Activated naive CD4-positive, alpha-beta T cell treated with anti-CD3 and anti-CD28 coated beads, Interleukin-2, amount 10 ng/mL, durations not matched to agents 7 days and 5 days (primary cell): ENCODE measurements around the gene MKX.
"Not testable (repeated sequence)": the region's sequence is repeated elsewhere in the genome, so short reads cannot be mapped to it uniquely, and the experiment has no call there.

Experiments
- CTCF ChIA-PET: fragments of 350-600 bp; sonication (Branson Sonifier 250); formaldehyde crosslinking; loops from one replicate; lab custom pipeline; 2021; ENCODE audit warnings: antibody characterized with exemption; lab: Charles Lee
- DNase-seq: peaks from one replicate; pipeline ENCODE4 v3.0.0-alpha.2; 2020
- H3K27ac Mint-ChIP-seq: one replicate; pipeline ENCODE4 v1.8.0; 2021; ENCODE audit warnings: mild to moderate bottlenecking, moderate library complexity, mixed read lengths
- H3K27me3 Mint-ChIP-seq: one replicate; pipeline ENCODE4 v1.8.0; 2021; ENCODE audit warnings: mild to moderate bottlenecking, mixed read lengths
- H3K36me3 Mint-ChIP-seq: one replicate; pipeline ENCODE4 v1.8.0; 2021; ENCODE audit warnings: mixed read lengths
- H3K4me1 Mint-ChIP-seq: one replicate; pipeline ENCODE4 v1.8.0; 2021; ENCODE audit warnings: mixed read lengths
- H3K4me3 Mint-ChIP-seq: one replicate; pipeline ENCODE4 v1.8.0; 2021; ENCODE audit warnings: mild to moderate bottlenecking, moderate library complexity, mixed read lengths
- H3K9me3 Mint-ChIP-seq: one replicate; pipeline ENCODE4 v1.8.0; 2021; ENCODE audit warnings: mixed read lengths

MKX gene

DNA sequence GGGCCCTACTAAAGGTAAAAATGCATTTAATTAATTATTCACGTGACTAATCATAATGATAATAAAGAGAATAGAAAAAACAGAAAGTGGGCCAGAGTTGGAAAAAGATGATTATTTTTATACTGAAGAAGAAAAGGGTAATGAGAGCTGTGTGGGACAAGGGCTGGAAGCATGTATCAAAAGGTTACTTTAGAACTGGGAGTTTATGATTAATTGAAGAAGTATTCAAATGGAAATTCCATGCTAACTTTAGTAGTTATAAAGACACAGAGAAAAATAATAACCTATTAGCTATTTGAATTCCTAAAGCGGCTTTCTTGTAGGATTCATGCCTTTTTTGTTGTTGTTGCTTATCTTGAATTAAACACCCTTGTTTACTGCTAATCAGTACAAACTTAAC is 49.9 kb downstream of the MKX start:
- CTCF ChIA-PET = interaction anchor here (0.7 kb wide), 1 partner anchor 250 kb away, joined by 4 read pairs; no protein-coding TSS in a partner anchor
- H3K9me3 Mint-ChIP-seq = no peaks in the 10 kb centered on the region
- no peak for DNase-seq
- H3K4me1 Mint-ChIP-seq = no peaks in the 10 kb centered on the region
- peaks cover 9% of the 10 kb centered on the region for H3K27me3 Mint-ChIP-seq
- no peak overlapping the region for H3K27ac Mint-ChIP-seq
- no peak overlapping the region for H3K4me3 Mint-ChIP-seq
- no peaks in the 10 kb centered on the region for H3K36me3 Mint-ChIP-seq

DNA sequence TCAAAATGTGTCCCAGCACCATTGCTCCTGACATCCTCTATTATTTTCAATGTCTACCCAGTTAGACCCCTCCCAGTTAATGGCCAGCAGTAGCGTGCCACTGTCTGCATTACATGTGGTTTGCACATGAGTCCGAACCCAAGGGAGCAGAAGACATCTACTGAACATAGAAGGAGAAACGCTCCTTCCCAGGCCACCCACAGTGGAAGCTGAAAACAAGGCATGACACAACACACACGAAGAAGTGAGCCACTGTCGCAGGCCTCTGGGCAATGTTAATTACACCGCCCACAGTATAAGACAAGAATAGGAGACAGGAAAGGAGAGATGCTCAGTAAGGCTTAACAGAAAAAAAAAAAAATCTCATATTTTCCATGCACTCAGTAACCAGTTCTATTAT is 50.5 kb downstream of the MKX start:
- Mint-ChIP-seq H3K36me3 (no peaks in the 10 kb centered on the region), H3K27ac (no peak overlapping the region), H3K27me3 (peaks cover 9% of the 10 kb centered on the region), H3K9me3 (no peaks in the 10 kb centered on the region), H3K4me1 (no peaks in the 10 kb centered on the region), H3K4me3 (no peak overlapping the region)
- DNase-seq = no peak
- CTCF ChIA-PET = interaction anchor here (0.7 kb wide), 1 partner anchor 250 kb away, joined by 4 read pairs; no protein-coding TSS in a partner anchor

DNA sequence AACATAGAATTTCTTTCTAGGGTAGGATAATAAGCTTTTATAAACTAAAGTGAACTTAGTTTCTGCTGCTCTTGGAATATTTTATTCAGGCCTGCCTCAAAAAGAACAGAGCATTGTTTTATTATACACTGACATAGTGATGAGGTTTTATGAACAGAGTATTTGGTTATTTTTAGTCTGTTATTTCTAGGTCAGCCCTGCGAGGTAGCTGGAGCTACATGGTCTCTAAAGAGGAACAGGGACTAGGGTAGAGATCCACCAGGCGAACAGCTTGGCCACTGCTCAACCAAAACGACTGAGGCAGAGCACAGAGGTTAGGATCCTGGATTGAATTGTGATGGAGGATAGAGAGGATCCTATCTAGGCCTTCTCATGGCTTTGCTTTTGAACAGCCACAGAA is 53.0 kb downstream of the MKX start:
- Mint-ChIP-seq H3K27ac (no peak overlapping the region), H3K4me1 (no peaks in the 10 kb centered on the region), H3K4me3 (no peak overlapping the region), H3K36me3 (no peaks in the 10 kb centered on the region), H3K9me3 (no peaks in the 10 kb centered on the region), H3K27me3 (peaks cover 5% of the 10 kb centered on the region)
- DNase-seq = no peak
- CTCF ChIA-PET = interaction anchor here (0.8 kb wide), 1 partner anchor 549 kb away, joined by 3 read pairs; no protein-coding TSS in a partner anchor

DNA sequence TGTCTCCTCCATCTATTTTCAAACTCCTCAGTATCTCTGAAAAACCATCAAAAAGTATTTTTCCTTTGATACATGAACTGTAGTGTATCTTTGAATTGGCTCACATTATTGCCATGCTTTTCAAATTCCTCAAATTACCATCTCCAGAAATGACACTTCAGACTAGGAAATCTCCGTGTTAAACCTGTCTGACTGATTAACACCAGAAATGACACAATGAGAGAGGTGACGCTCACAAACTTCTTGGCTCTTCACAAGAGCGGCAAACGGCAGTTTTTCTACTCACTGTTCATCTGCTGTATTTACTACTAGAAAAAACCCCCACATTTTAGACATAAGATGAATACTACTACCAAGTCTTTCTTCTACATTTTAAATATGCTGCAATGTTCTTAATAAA is 56.6 kb downstream of the MKX start:
- CTCF ChIA-PET = no interaction called here
- H3K4me1 Mint-ChIP-seq = no peaks in the 10 kb centered on the region

DNA sequence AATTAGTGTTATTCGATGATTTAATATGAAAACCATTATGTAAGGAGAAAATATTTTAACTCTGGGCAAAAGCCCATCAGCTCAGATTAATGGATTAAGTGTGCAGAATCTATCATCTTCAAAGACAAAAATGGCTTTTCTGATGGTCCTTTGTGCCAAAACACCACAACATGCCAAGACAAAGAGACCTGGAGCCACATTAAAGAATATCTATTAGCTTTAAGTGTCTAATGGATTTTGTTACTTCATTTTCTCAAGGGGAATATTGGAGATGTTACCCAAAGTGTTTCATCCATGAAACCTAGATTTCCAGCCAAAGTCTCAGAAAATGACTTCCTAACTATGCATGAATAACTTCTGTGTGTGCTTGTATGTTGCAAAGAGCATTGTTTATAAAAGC is 57.3 kb downstream of the MKX start:
- H3K9me3 Mint-ChIP-seq = no peaks in the 10 kb centered on the region
- CTCF ChIA-PET = no interaction called here
- H3K4me3 Mint-ChIP-seq = no peak overlapping the region

More for the DNA sequence above, 56.6 kb downstream of the MKX start:
- no peak overlapping the region for H3K4me3 Mint-ChIP-seq
- no peaks in the 10 kb centered on the region for H3K36me3 Mint-ChIP-seq
- H3K9me3 Mint-ChIP-seq = no peaks in the 10 kb centered on the region
- H3K27ac Mint-ChIP-seq = no peak overlapping the region
- peaks cover 13% of the 10 kb centered on the region for H3K27me3 Mint-ChIP-seq
- DNase-seq = no peak

DNA sequence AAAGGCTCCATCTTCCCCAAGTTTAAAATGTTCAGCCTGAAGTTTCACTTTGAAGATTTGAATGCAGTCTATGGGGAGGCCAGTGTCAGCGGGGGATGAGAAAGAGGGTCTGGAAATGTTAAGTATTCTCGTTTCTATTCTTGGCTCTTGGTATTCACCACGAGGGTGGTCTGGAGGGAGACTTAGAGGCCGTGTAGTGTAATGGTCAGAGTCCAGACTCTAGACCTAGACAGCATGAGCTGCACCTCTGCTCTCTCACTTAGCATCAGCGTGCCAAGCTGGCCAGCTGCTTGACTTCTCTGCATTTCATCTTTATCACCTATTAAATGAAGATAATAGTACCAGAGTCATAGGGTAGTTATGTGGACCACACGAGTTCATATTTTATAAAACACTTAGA is 57.9 kb downstream of the MKX start:
- no peak overlapping the region for H3K27ac Mint-ChIP-seq
- CTCF ChIA-PET = no interaction called here
- no peaks in the 10 kb centered on the region for H3K36me3 Mint-ChIP-seq
- peaks cover 13% of the 10 kb centered on the region for H3K27me3 Mint-ChIP-seq
- no peak overlapping the region for H3K4me3 Mint-ChIP-seq
- H3K4me1 Mint-ChIP-seq = no peaks in the 10 kb centered on the region
- DNase-seq = no peak
- H3K9me3 Mint-ChIP-seq = no peaks in the 10 kb centered on the region

More for the DNA sequence above, 57.3 kb downstream of the MKX start:
- no peaks in the 10 kb centered on the region for H3K4me1 Mint-ChIP-seq
- no peak for DNase-seq
- no peaks in the 10 kb centered on the region for H3K36me3 Mint-ChIP-seq
- H3K27ac Mint-ChIP-seq = no peak overlapping the region
- peaks cover 13% of the 10 kb centered on the region for H3K27me3 Mint-ChIP-seq

DNA sequence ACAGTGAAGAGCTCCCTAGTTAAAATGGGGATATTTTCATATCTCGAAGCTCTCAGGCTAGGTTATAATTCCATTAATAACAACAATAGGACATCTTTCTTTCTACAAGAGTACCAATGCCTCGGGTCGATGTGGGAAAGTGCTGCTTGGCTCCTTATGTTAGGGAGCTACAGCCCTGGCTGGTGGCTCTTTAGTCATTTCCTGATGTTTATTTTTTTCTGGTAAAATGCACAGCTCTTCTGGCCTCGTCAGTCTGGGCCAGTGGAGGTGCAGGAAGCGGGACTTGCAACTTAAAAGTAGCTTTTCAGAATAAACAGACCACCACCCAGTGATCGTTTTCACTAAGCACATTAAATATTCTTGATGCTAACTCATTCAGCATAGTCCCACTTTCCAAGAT is 58.3 kb downstream of the MKX start:
- CTCF ChIA-PET = no interaction called here
- Mint-ChIP-seq H3K4me1 (no peaks in the 10 kb centered on the region), H3K9me3 (no peaks in the 10 kb centered on the region), H3K36me3 (no peaks in the 10 kb centered on the region), H3K4me3 (no peak overlapping the region), H3K27me3 (peaks cover 13% of the 10 kb centered on the region), H3K27ac (no peak overlapping the region)
- no peak for DNase-seq

DNA sequence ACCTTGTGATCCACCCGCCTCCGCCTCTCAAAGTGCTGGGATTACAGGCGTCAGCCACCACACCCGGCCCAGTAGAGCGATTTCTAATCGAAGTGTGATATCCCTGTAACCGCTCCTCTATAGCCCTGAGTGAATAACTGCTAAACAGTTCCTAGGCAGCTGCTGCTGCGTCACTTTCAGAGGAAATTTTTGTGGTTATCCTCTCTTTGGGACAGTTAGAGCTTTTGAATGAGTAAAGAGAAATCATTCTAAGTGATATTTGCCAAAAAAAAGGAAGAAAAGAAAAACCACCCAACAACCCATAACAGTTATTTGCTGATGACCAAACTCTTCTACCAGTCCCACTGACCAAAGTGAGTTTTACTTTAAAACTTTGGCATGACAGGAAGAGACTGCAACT is 59.9 kb downstream of the MKX start:
- no peak for DNase-seq
- H3K9me3 Mint-ChIP-seq = no peaks in the 10 kb centered on the region
- no peaks in the 10 kb centered on the region for H3K36me3 Mint-ChIP-seq
- peaks cover 13% of the 10 kb centered on the region for H3K27me3 Mint-ChIP-seq
- H3K4me3 Mint-ChIP-seq = no peak overlapping the region
- CTCF ChIA-PET = interaction anchor here (0.7 kb wide), 2 partner anchors 11 to 1849 kb away, joined by 3 read pairs; no protein-coding TSS in a partner anchor
- no peak overlapping the region for H3K27ac Mint-ChIP-seq
- no peaks in the 10 kb centered on the region for H3K4me1 Mint-ChIP-seq

DNA sequence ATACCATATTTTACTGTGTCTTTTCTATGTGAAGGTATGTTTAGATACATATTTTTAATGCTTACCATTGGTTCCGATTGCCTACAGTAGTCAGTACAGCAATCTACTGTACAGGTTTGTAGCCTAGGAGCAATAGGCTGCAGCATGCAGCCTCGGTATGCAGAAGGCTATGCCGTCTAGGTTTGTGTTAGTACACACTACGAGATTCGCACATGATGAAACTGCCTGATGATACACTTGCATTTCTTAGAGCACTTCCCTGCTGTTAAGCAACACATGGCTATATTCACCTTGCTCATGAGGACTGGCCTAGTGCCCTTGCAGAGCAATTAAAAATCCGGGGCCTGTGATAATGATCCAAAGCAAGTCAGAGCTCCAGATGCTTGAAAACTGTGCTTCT is 62.4 kb downstream of the MKX start:
- H3K27me3 Mint-ChIP-seq = peaks cover 9% of the 10 kb centered on the region
- no peak for DNase-seq
- CTCF ChIA-PET = no interaction called here

DNA sequence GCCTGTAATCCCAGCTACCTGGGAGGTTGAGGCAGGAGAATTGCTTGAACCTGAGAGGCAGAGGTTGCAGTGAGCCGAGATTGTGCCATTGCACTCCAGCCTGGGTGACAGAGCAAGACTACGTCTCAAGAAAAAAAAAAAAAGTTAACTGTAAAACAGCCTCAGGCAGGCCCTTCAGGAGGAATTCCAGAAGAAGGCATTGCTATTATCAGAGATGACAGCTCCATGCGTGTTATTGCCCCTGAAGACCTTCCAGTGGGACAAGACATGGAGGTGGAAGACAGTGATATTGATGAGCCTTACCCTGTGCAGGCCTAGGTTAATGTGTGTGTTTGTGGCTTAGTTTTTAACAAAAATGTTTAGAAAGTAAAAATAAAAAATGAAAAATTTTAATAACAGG is 63.8 kb downstream of the MKX start:
- DNase-seq, H3K4me3 Mint-ChIP-seq, H3K27me3 Mint-ChIP-seq, CTCF ChIA-PET, H3K4me1 Mint-ChIP-seq, H3K36me3 Mint-ChIP-seq, H3K27ac Mint-ChIP-seq, H3K9me3 Mint-ChIP-seq: not testable (repeated sequence)

More for the DNA sequence above, 62.4 kb downstream of the MKX start:
- Mint-ChIP-seq H3K36me3 (no peaks in the 10 kb centered on the region), H3K9me3 (no peaks in the 10 kb centered on the region), H3K27ac (no peak overlapping the region), H3K4me1 (no peaks in the 10 kb centered on the region), H3K4me3 (no peak overlapping the region)

DNA sequence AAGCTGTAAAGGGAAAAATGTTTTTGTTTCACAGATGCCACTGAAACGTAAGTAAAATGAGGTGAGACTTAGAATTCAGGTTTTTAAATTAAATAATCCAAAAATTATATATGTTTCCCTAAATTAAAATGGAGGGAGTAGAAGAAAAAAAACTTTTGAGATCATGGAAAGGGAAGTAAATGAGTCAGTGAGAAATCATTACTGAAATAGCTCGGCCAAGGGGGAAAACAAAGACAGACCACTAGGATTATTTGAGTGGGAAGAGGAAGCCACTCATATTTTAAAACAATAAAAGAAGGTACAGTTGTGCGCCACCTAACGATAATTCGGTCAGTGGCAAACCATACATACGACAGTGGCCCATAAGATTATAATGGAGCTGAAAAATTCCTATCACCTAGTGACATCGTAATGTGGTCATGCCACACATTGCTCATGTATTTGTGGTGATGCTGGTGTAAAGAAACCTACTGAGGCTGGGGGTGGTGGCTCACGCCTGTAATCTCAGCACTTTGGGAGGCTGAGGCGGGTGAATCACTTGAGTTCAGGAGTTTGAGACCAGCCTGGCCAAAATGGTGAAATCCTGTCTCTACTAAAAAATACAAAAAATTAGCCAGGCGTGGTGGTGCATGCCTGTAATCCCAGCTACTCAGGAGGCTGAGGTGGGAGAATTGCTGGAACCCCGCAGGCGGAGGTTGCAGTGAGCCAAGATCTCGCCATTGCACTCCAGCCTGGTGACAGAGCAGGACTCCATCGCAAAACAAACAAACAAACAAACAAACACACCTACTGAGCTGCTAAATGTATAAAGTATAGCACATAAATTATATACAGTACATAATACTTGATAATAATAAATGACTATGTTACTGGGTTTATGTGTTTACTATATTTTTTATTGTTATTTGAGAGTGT is 64.7 kb downstream of the MKX start:
- DNase-seq = no peak
- H3K36me3 Mint-ChIP-seq = no peaks in the 10 kb centered on the region
- H3K9me3 Mint-ChIP-seq = no peaks in the 10 kb centered on the region
- no peak overlapping the region for H3K4me3 Mint-ChIP-seq
- no peak overlapping the region for H3K27ac Mint-ChIP-seq
- no peaks in the 10 kb centered on the region for H3K27me3 Mint-ChIP-seq
- CTCF ChIA-PET = interaction anchor here (0.8 kb wide), 2 partner anchors 10 to 16 kb away, joined by 3 to 4 read pairs; no protein-coding TSS in a partner anchor
- H3K4me1 Mint-ChIP-seq = no peaks in the 10 kb centered on the region

DNA sequence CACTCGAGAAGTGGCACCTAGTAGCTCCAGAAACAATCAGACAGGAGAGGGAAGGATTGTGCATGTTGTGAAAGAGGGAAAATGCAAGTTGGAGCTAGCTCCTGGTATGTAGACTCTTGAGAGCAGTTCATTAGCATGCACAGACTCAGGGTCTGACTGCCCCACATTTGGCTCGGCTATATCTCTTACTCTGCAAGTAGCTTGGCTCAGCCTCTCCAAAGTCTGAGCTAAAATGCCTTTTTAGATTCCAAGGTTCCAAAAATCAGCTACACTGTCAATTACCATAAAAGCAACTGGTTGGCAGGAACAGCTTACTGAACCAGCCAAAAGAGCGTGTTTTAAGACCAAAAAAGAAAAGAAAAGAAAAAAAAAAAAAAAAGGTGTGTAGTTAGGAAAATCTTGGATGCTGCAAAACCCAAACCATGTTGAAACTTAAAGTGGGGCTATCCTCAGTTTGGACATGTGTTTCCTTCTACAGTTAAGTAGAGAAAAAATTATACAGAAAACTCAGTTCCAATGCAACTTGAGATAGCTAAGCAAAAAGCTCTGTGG is 65.5 kb downstream of the MKX start:
- H3K27me3 Mint-ChIP-seq = no peaks in the 10 kb centered on the region
- no peak overlapping the region for H3K4me3 Mint-ChIP-seq
- no peak for DNase-seq
- H3K9me3 Mint-ChIP-seq = no peaks in the 10 kb centered on the region
- CTCF ChIA-PET = interaction anchor here (0.8 kb wide), 2 partner anchors 11 to 16 kb away, joined by 3 to 4 read pairs; no protein-coding TSS in a partner anchor
- no peaks in the 10 kb centered on the region for H3K4me1 Mint-ChIP-seq
- no peak overlapping the region for H3K27ac Mint-ChIP-seq
- H3K36me3 Mint-ChIP-seq = no peaks in the 10 kb centered on the region

DNA sequence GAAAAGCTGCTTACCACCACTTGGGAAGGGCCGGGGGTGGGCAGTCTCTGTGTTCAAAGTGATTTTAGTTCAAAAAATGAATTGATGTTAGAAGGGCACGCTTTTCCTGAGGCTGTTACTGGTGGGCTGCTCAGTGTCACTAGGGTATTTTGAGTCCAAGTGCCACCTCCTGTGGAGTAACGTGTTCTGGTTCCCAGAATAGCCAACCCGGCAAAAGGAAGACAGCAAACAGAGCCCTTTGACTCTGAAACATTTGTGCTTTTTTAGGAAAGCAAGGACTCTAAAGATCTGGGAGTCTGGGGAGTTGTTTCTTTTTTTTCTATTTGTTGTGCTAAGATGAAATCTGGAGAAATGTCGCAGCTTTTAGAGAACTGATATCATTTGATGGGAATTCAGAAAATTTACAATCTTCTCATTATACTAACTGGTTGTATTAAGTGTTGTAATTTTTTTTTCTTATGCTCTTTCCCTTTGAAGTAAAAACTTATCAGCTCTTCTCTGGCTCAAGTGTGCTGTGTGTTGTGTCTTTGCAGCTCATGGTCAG is 66.2 kb downstream of the MKX start:
- CTCF ChIA-PET = interaction anchor here (0.8 kb wide), 1 partner anchor 12 kb away, joined by 3 read pairs; no protein-coding TSS in a partner anchor
- no peaks in the 10 kb centered on the region for H3K9me3 Mint-ChIP-seq
- H3K4me1 Mint-ChIP-seq = no peaks in the 10 kb centered on the region

DNA sequence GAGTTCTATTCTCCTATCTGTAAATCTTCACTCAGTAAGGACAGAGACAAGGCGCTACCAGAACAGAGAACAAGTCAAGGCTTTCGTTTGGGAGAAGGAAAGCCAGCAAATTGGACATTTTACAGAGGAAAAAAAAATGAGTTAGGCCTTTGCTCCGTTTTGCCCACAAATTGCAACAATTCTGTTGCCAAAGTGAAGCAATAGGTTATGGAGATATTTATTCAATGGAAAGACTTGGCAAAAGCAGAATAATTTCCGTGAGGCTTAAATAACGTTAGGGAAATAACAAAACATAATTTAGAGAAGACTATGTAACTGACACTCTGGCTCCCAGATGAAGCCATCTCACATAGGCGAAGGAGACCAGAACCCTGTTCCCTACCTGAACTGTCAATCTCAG is 67.5 kb downstream of the MKX start:
- H3K36me3 Mint-ChIP-seq = no peaks in the 10 kb centered on the region
- CTCF ChIA-PET = no interaction called here
- H3K27ac Mint-ChIP-seq = no peak overlapping the region
- no peaks in the 10 kb centered on the region for H3K9me3 Mint-ChIP-seq
- no peaks in the 10 kb centered on the region for H3K4me1 Mint-ChIP-seq
- no peak overlapping the region for H3K4me3 Mint-ChIP-seq
- no peak for DNase-seq
- no peaks in the 10 kb centered on the region for H3K27me3 Mint-ChIP-seq

More for the DNA sequence above, 66.2 kb downstream of the MKX start:
- Mint-ChIP-seq H3K36me3 (no peaks in the 10 kb centered on the region), H3K27ac (no peak overlapping the region), H3K4me3 (no peak overlapping the region), H3K27me3 (no peaks in the 10 kb centered on the region)
- DNase-seq = no peak
